Adrenal gland (tissue), 12 donors: ENCODE results near the gene UBR3. TPM values are rescaled to one million over a fixed set of nuclear protein-coding genes. Genes with fewer than 3 reads are reported as not detected.
"Not testable (repeated sequence)": the region's sequence is repeated elsewhere in the genome, so short reads cannot be mapped to it uniquely, and the experiment has no call there.

ENCODE experiments used
- DNase-seq, 7 donors: peaks; one replicate each; pipeline ENCODE4 v3.0.0-alpha.2; 2019 to 2020
- H3K27ac ChIP-seq, 5 donors: fragments of 200-600 bp; sonication (generic) in 4 of 5; 1 replicate in 3 of 5; 2 replicates in 2 of 5; pipeline versions ENCODE4 v1.5.1 to v1.8.0; 2016 to 2020; ENCODE audit warnings: mild to moderate bottlenecking in 1 of 5
- H3K27me3 ChIP-seq: fragments of 200-600 bp; 2 replicates; pipeline ENCODE4 v1.8.0; 2021
- H3K36me3 ChIP-seq, 2 donors: fragments of 200-600 bp; replicated peaks in 1 of 2; 1 replicate in 1 of 2; 2 replicates in 1 of 2; pipeline versions ENCODE4 v1.5.1 to v1.8.0; 2018 to 2022
- H3K4me1 ChIP-seq, 2 donors: fragments of 200-600 bp; replicated peaks in 1 of 2; 1 replicate in 1 of 2; 2 replicates in 1 of 2; pipeline versions ENCODE4 v1.5.1 to v1.8.0; 2018 to 2021
- H3K4me3 ChIP-seq, 4 donors: fragments of 200-600 bp; sonication (generic) in 3 of 4; one replicate each; pipeline ENCODE4 v1.5.1; 2016 to 2018
- H3K9me3 ChIP-seq, 3 donors: fragments of 200-600 bp; sonication (generic) in 1 of 3; replicated peaks in 1 of 3; 1 replicate in 2 of 3; 2 replicates in 1 of 3; pipeline versions ENCODE4 v1.5.1 to v1.8.0; 2016 to 2021
- CTCF ChIP-seq, 6 experiments: fragments of 450-650 bp in 4 of 6; fragments of 200-600 bp in 2 of 6; sonication (generic) in 1 of 6; IDR thresholded peaks; 1 replicate in 5 of 6; 2 replicates in 1 of 6; pipeline versions ENCODE4 v1.5.1 to v1.8.0; 2016 to 2021; ENCODE audit warnings: antibody characterized with exemption in 6 of 6, mild to moderate bottlenecking in 2 of 6, moderate library complexity in 1 of 6
- POLR2A ChIP-seq, 2 donors: fragments of 450-650 bp; IDR thresholded peaks; one replicate each; pipeline ENCODE4 v1.6.1; 2017; ENCODE audit warnings: antibody characterized with exemption in 2 of 2, mild to moderate bottlenecking in 2 of 2, moderate library complexity in 1 of 2
- WGBS, 4 donors: extraction: QIAGEN DNeasy Blood & Tissue Kit in 2 of 4; methylation state at CpG; one replicate each; pipeline versions ENCODE4 v1.1.5 to v1.1.7; 2013 to 2017; 5-methylcytosine and 5-hydroxymethylcytosine counted together
- intact Hi-C, 2 donors: fragments of 100-400 bp; cut with DNase I; formaldehyde crosslinking; loops; one replicate each; pipeline versions ENCODE4 v1.14.1 to v1.15.0; 2022 to 2023
- polyA plus RNA-seq, 3 donors: library from polyadenylated mRNA; stranded (reverse); fragments of 200-250 nt in 2 of 3; fragments of 350-450 nt in 1 of 3; fragmentation: Illumina TruSeq in 1 of 3; extraction: RNeasy Lipid Tissue Mini Kit (QIAGEN cat#74804) in 1 of 3; gene quantifications; one replicate each; pipeline ENCODE4 v1.2.3, GENCODE V29; 2013 to 2014
- total RNA-seq, 9 donors: library from RNA; depleted of rRNA in 4 of 9; stranded (reverse); fragments of >200 nt in 4 of 9; fragments of 120-200 nt in 1 of 9; fragmentation: NEBNext Ultra II Directional in 1 of 9; extraction: Animal tissue kit (Norgen Biotek cat#: 25700) in 1 of 9; gene quantifications; one replicate each; pipeline versions ENCODE4 v1.1.0 to v1.2.4, GENCODE V29; 2013 to 2023
- donor health status: healthy with polysubstance abuse.
- donor health status: Bipolar disorder and iron deficiency.
- donor health status: DM: yes; HTN: yes; CAD: no.
- donor health status: DM: no; HTN: no; CAD: no.
- donor health status: DM: no; HTN: no; CAD: no.
- donor health status: DM: yes; HTN: yes; CAD: no.

The UBR3 gene
- total and polyA plus RNA-seq, 12 donors, result 25.5 to 85.7 (median 62.8) TPM

- no peak for DNase-seq
- WGBS, 4 donors, result 88 to 100% (median 90%) methylated on average over 2 of the region's 2 CpGs
- H3K9me3 ChIP-seq, result no peaks in the 10 kb centered on the region
- no peaks in the 10 kb centered on the region for H3K27me3 ChIP-seq
- TF ChIP-seq CTCF (IDR thresholded peaks at IDR 0.05), result no peak
- TF ChIP-seq POLR2A (IDR thresholded peaks at IDR 0.05), result no peak
- H3K4me1 ChIP-seq, result no peaks in the 10 kb centered on the region
- intact Hi-C loops, result loop anchor here (5.0 to 10.0 kb wide), 2 partner anchors 99 to 101 kb away; partner anchors contain the start of genes UBR3 (in 2 of the 2) and METTL5 (in 1 of the 2)
- H3K4me3 ChIP-seq, result no peak overlapping the region
- peaks cover 0 to 17% of the 10 kb centered on the region in 2 donors for H3K36me3 ChIP-seq
- no peak overlapping the region for H3K27ac ChIP-seq
Observed at GRCh38 chr2:169925968-169926367, 98.7 kb downstream of the UBR3 start.

GRCh38 chr2:169928463-169928864 is 101.2 kb downstream of the UBR3 start:
- H3K9me3 ChIP-seq, result no peaks in the 10 kb centered on the region
- H3K4me3 ChIP-seq, result no peak overlapping the region
- TF ChIP-seq POLR2A (IDR thresholded peaks at IDR 0.05), result no peak
- peak; percentile 59 to 86 (median 69) for TF ChIP-seq CTCF (IDR thresholded peaks at IDR 0.05)
- no peak for DNase-seq
- intact Hi-C loops, result loop anchor here (5.0 to 10.0 kb wide), 2 partner anchors 101 to 104 kb away; partner anchors contain the start of genes UBR3 (in 2 of the 2) and METTL5 (in 1 of the 2)
- H3K4me1 ChIP-seq, result peaks cover 3% of the 10 kb centered on the region in 2 donors
- WGBS, 4 donors, result 27 to 38% (median 35%) methylated on average over 1 of the region's 1 CpG
- no peak overlapping the region for H3K27ac ChIP-seq
- peaks cover 0 to 17% of the 10 kb centered on the region in 2 donors for H3K36me3 ChIP-seq
- H3K27me3 ChIP-seq, result no peaks in the 10 kb centered on the region

GRCh38 chr2:169933124-169933711 is 106.0 kb downstream of the UBR3 start:
- no peak overlapping the region for H3K4me3 ChIP-seq
- intact Hi-C loops, result no loop called here
- peaks cover 0 to 6% of the 10 kb centered on the region in 2 donors for H3K36me3 ChIP-seq
- H3K27ac ChIP-seq, result no peak overlapping the region
- no peak for TF ChIP-seq POLR2A (IDR thresholded peaks at IDR 0.05)
- peak; percentile 65 to 94 (median 85) for TF ChIP-seq CTCF (IDR thresholded peaks at IDR 0.05)
- no peaks in the 10 kb centered on the region for H3K27me3 ChIP-seq
- 29 to 45% (median 34%) methylated on average over 2 of the region's 2 CpGs for WGBS, 4 donors
- H3K9me3 ChIP-seq, result no peaks in the 10 kb centered on the region
- DNase-seq, result no peak
- peaks cover 13% of the 10 kb centered on the region in 2 donors for H3K4me1 ChIP-seq

GRCh38 chr2:169936652-169937051 is 109.4 kb downstream of the UBR3 start:
- 96 to 98% (median 98%) methylated on average over 5 of the region's 5 CpGs for WGBS, 4 donors
- H3K27ac ChIP-seq, H3K27me3 ChIP-seq, H3K9me3 ChIP-seq, H3K4me3 ChIP-seq, DNase-seq, intact Hi-C loops: not testable (repeated sequence)
- H3K36me3 ChIP-seq, result peaks cover 0 to 15% of the 10 kb centered on the region in 2 donors
- H3K4me1 ChIP-seq, result peaks cover 13% of the 10 kb centered on the region in 2 donors

GRCh38 chr2:169945515-169945914 is 118.3 kb downstream of the UBR3 start:
- WGBS, 4 donors, result 91 to 100% (median 93%) methylated on average over 1 of the region's 1 CpG
- no peaks in the 10 kb centered on the region for H3K9me3 ChIP-seq
- H3K4me1 ChIP-seq, result peaks cover 5 to 13% of the 10 kb centered on the region in 2 donors
- H3K27ac ChIP-seq, result no peak overlapping the region
- TF ChIP-seq POLR2A (IDR thresholded peaks at IDR 0.05), result no peak
- no peak for TF ChIP-seq CTCF (IDR thresholded peaks at IDR 0.05)
- H3K4me3 ChIP-seq, result no peak overlapping the region
- no peak for DNase-seq
- intact Hi-C loops, result no loop called here
- peaks cover 0 to 16% of the 10 kb centered on the region in 2 donors for H3K36me3 ChIP-seq
- H3K27me3 ChIP-seq, result no peaks in the 10 kb centered on the region
